ENCODE results near the gene SLC29A2.

SLC29A2 gene

GRCh38 chr11:66347425-66348276, 23.9 kb downstream of the SLC29A2 start, which contains the start of gene B4GAT1 (continued):
- peak; percentile 86 for TF ChIP-seq ZBTB26 (tag by site-specific recombination; optimal IDR thresholded peaks at IDR 0.05)
- TF ChIP-seq BCL6B (tag by site-specific recombination; IDR thresholded peaks at IDR 0.05): no peak
- peak; percentile 45; the same call in 1 of the 2 replicates for TF ChIP-seq KLF9 (tag by site-specific recombination; IDR thresholded peaks at IDR 0.05; ENCODE audit: low read depth)
- TF ChIP-seq WT1 (tag by site-specific recombination; IDR thresholded peaks at IDR 0.05): peak; percentile 56; the same call in 1 of the 2 replicates
- no peak for TF ChIP-seq ZNF776 (tag by site-specific recombination; IDR thresholded peaks at IDR 0.05; ENCODE audit: borderline replicate concordance)
- no peak for TF ChIP-seq BCL11A (tag by site-specific recombination; IDR thresholded peaks at IDR 0.05; ENCODE audit: low read depth)
- TF ChIP-seq INSM2 (tag by site-specific recombination; IDR thresholded peaks at IDR 0.05): 0 out of 2 replicates have a peak, but pooled peaks have one; percentile 61
- TF ChIP-seq ZNF248 (tag by site-specific recombination; IDR thresholded peaks at IDR 0.05): no peak
- peak; percentile 42 for TF ChIP-seq ZNF600 (tag by site-specific recombination; IDR thresholded peaks at IDR 0.05)
- no peak for TF ChIP-seq ZNF707 (tag by site-specific recombination; IDR thresholded peaks at IDR 0.05)
- peak; percentile 59 for TF ChIP-seq ZNF398 (tag by site-specific recombination; IDR thresholded peaks at IDR 0.05)
- peak; percentile 77 for TF ChIP-seq KLF8 (tag by site-specific recombination; IDR thresholded peaks at IDR 0.05)
- no peak for TF ChIP-seq PRDM1 (tag by site-specific recombination; IDR thresholded peaks at IDR 0.05)
- TF ChIP-seq CTCF (tag by site-specific recombination; IDR thresholded peaks at IDR 0.05): no peak
- TF ChIP-seq YY1 (tag by site-specific recombination; IDR thresholded peaks at IDR 0.05): peak; percentile 31; the same call in 1 of the 2 replicates
- TF ChIP-seq ZNF785 (tag by site-specific recombination; IDR thresholded peaks at IDR 0.05): no peak
- no peak for TF ChIP-seq ZNF518A (tag by site-specific recombination; conservative IDR thresholded peaks at IDR 0.05; ENCODE audit: low read depth)
- no peak for TF ChIP-seq ZNF416 (tag by site-specific recombination; IDR thresholded peaks at IDR 0.05)
- TF ChIP-seq ZNF324 (tag by site-specific recombination; IDR thresholded peaks at IDR 0.05): peak; percentile 94
- TF ChIP-seq HOXC10 (CRISPR knock-in tag; IDR thresholded peaks at IDR 0.05): no peak
- TF ChIP-seq ZSCAN4 (tag by site-specific recombination; IDR thresholded peaks at IDR 0.05): peak; percentile 57
- no peak for TF ChIP-seq ZNF658 (tag by site-specific recombination; IDR thresholded peaks at IDR 0.05)
- TF ChIP-seq ZXDB (tag by site-specific recombination; IDR thresholded peaks at IDR 0.05): peak; percentile 46; the same call in 1 of the 2 replicates
- peak; percentile 86 for TF ChIP-seq ZNF660 (tag by site-specific recombination; IDR thresholded peaks at IDR 0.05)
- peak; percentile 65; the same call in 1 of the 2 replicates for TF ChIP-seq ZBTB21 (tag by site-specific recombination; IDR thresholded peaks at IDR 0.05)

All from HEK293 (cell line).